Measurements from ENCODE around the gene FGD2. TPM values are rescaled to one million over a fixed set of nuclear protein-coding genes. Genes with fewer than 3 reads are reported as not detected.

FGD2 gene
- total and polyA plus RNA-seq, 2 of the 8 experiments (the other 6 are each of a cell fraction or from before 2014, with no cell fraction given) = 0.12 to 0.32 TPM

- H2BK15ac ChIP-seq (ENCODE audit: low read length) = no peak overlapping the region; the same call in 1 of the 2 replicates
- H2BK12ac ChIP-seq (ENCODE audit: low read depth, low read length) = peak overlapping the region; percentile 86; the same call in 1 of the 2 replicates
- ChIA-PET CTCF (ENCODE audit: partially characterized antibody) (interaction anchor here (0.5 to 29.2 kb wide), 37 partner anchors 7 to 286 kb away, joined by 3 to 635 read pairs (median 7); partner anchors contain the start of gene C6orf89), POLR2A (ENCODE audit: partially characterized antibody) (interaction anchor here (0.7 to 11.1 kb wide), 17 partner anchors 8 to 170 kb away, joined by 3 to 82 read pairs (median 6); partner anchors contain the start of gene PIM1)
- H3K4me1 ChIP-seq (replicated peaks in 1 of 4; ENCODE audit: control insufficient read depth in 3 of 4, insufficient read depth in 4 of 4, low read length in 3 of 4) = peaks cover 0 to 27% (median 21%) of the 10 kb centered on the region in 4 experiments; a peak in 6 of 7 replicates
- H4K5ac ChIP-seq (ENCODE audit: insufficient read length, low read depth, low read length) = no peak overlapping the region
- peak overlapping the region in 1 of 2 experiments; percentile 15; a peak in 1 of 4 replicates for H3K4me2 ChIP-seq (ENCODE audit: insufficient read depth in 1 of 2, low read depth in 2 of 2, low read length in 2 of 2)
- no peaks in the 10 kb centered on the region for H4K20me1 ChIP-seq (replicated peaks in 1 of 2; ENCODE audit: control insufficient read depth in 1 of 2, insufficient read depth in 2 of 2, low read length in 2 of 2)
- H3K9ac ChIP-seq (replicated peaks in 1 of 4; ENCODE audit: extremely low read depth in 1 of 4, low read depth in 3 of 4, low read length in 3 of 4) = no peak overlapping the region
- H3K14ac ChIP-seq (ENCODE audit: insufficient read length) = no peak overlapping the region
- H3K4ac ChIP-seq (replicated peaks; ENCODE audit: insufficient read length, low read depth, low read length) = no peak overlapping the region
- no peaks in the 10 kb centered on the region for H3K27me3 ChIP-seq (replicated peaks in 1 of 4; ENCODE audit: control insufficient read depth in 3 of 4, extremely low read depth in 1 of 4, insufficient read depth in 3 of 4, low read length in 3 of 4)
- H3K79me2 ChIP-seq (ENCODE audit: control insufficient read depth in 1 of 2, insufficient read depth in 2 of 2, low read length in 2 of 2) = no peaks in the 10 kb centered on the region
- H2AFZ ChIP-seq (ENCODE audit: low read length) = no peak overlapping the region
- H3K36me3 ChIP-seq (ENCODE audit: control insufficient read depth in 2 of 4, insufficient read depth in 4 of 4, low read length in 3 of 4) = no peaks in the 10 kb centered on the region
- H2BK120ac ChIP-seq (replicated peaks; ENCODE audit: low read depth, low read length) = peak overlapping the region; percentile 30
- no peak overlapping the region for H3K23ac ChIP-seq (ENCODE audit: insufficient read length)
- no peak overlapping the region for H4K91ac ChIP-seq (replicated peaks; ENCODE audit: insufficient read length, low read length)
- FAIRE-seq = no peak
- H3K56ac ChIP-seq (replicated peaks; ENCODE audit: insufficient read length, low read depth, low read length) = no peak overlapping the region
- H4K8ac ChIP-seq (ENCODE audit: extremely low read depth, insufficient read depth, low read length) = peak overlapping the region; percentile 37; the same call in 1 of the 2 replicates
- H3K18ac ChIP-seq (ENCODE audit: extremely low read depth, low read length) = no peak overlapping the region
- no peaks in the 10 kb centered on the region for H3K79me1 ChIP-seq (ENCODE audit: low read depth, low read length)
- H2AK5ac ChIP-seq (ENCODE audit: low read depth, low read length) = no peak overlapping the region
- 30% methylated on average over 8 of the region's 9 CpGs; no CpG with 5 or more reads in 1 of the 2 experiments for WGBS, 2 experiments (ENCODE audit: extremely low coverage in 1 of 2, insufficient coverage in 1 of 2, insufficient read length in 1 of 2, insufficient replicate concordance in 2 of 2, low coverage in 1 of 2, low lambda C conversion rate in 2 of 2, missing lambda C conversion rate in 1 of 2)
- no peak overlapping the region for H3K4me3 ChIP-seq (ENCODE audit: extremely low read depth in 1 of 4, insufficient read depth in 2 of 4, low read depth in 3 of 4, low read length in 4 of 4)
- no peaks in the 10 kb centered on the region for H3K9me3 ChIP-seq (ENCODE audit: insufficient read depth in 2 of 2, low read depth in 1 of 2, low read length in 1 of 2)
- H2BK5ac ChIP-seq (ENCODE audit: low read depth, low read length) = 0 out of 2 replicates have a peak overlapping the region, but pooled peaks have one; percentile 3
- peak in 1 of 2 experiments; percentile 76 for DNase-seq (ENCODE audit: low read depth in 1 of 2, low spot score in 2 of 2)
- H3K27ac ChIP-seq (ENCODE audit: low read depth, low read length) = no peak overlapping the region
- TF ChIP-seq SUZ12 (IDR thresholded peaks at IDR 0.05; ENCODE audit: low read length) = no peak
- 0 out of 4 replicates have a peak, but pooled peaks of 1 of the 2 experiments have one; percentile 0 for TF ChIP-seq RAD21 (IDR thresholded peaks at IDR 0.05 in 1 of 2, conservative IDR thresholded peaks at IDR 0.05 in 1 of 2; ENCODE audit: low read depth in 2 of 2, low read length in 2 of 2)
- TF ChIP-seq RBBP5 (IDR thresholded peaks at IDR 0.05; ENCODE audit: borderline replicate concordance, low read depth, low read length) = 0 out of 2 replicates have a peak, but pooled peaks have one; percentile 41
- peak; percentile 95 for TF ChIP-seq TEAD4 (IDR thresholded peaks at IDR 0.05; ENCODE audit: low read depth, low read length)
- H2BK20ac ChIP-seq (ENCODE audit: low read length) = peak overlapping the region; percentile 23; the same call in 1 of the 2 replicates
- no peaks in the 10 kb centered on the region for H3K23me2 ChIP-seq (ENCODE audit: low read depth, low read length)
Measured at GRCh38 chr6:37052027-37052628, 46.7 kb downstream of the FGD2 start.

All from H1 (cell line).